ENCODE data around the gene ZNF646.

- TF ChIP-seq CTCF (conservative IDR thresholded peaks at IDR 0.05; ENCODE audit: low read length), result no peak
- TF ChIP-seq EZH2phosphoT487 (IDR thresholded peaks at IDR 0.05; ENCODE audit: borderline replicate concordance), result no peak
Measured at GRCh38 chr16:31033709-31034492, 40.3 kb upstream of the ZNF646 start.
